Natural killer cell (primary cell): ENCODE data around the gene CCDC13. TPM values are rescaled to one million over a fixed set of nuclear protein-coding genes. Genes with fewer than 3 reads are reported as not detected.

Experiments used
- ATAC-seq, 3 donors: fragments of 150-1000 bp in 2 of 3; fragments of 200-7000 bp in 1 of 3; cut with Tn5 transposase; 1 replicate in 1 of 3; 2 replicates in 2 of 3; pipeline ENCODE4 v1.10.0; 2021; ENCODE audit warnings: mild to moderate bottlenecking in 2 of 3, moderate library complexity in 2 of 3
- DNase-seq, 2 donors: peaks; one replicate each; pipeline versions ENCODE4 v3.0.0 to v3.0.0-alpha.2; 2013 to 2021; ENCODE audit warnings: mixed read lengths in 1 of 2
- H3K27ac ChIP-seq: one replicate; pipeline ENCODE4 v1.5.1; 2013; ENCODE audit warnings: mild to moderate bottlenecking, low read length
- H3K27me3 ChIP-seq: one replicate; pipeline ENCODE4 v1.6.1; 2013; ENCODE audit warnings: low read length; ENCODE audit not compliant: control insufficient read depth, insufficient read depth
- H3K36me3 ChIP-seq: one replicate; pipeline ENCODE4 v1.6.1; 2013; ENCODE audit warnings: low read length; ENCODE audit not compliant: control insufficient read depth, insufficient read depth
- H3K4me1 ChIP-seq: one replicate; pipeline ENCODE4 v1.6.1; 2013; ENCODE audit warnings: low read length; ENCODE audit not compliant: control insufficient read depth, insufficient read depth
- H3K4me3 ChIP-seq: one replicate; pipeline ENCODE4 v1.5.1; 2013; ENCODE audit warnings: low read length
- H3K9me3 ChIP-seq: one replicate; pipeline ENCODE4 v1.6.1; 2013; ENCODE audit warnings: low read length; ENCODE audit not compliant: control insufficient read depth, insufficient read depth
- H3K27ac Mint-ChIP-seq, 2 donors: one replicate each; pipeline ENCODE4 v1.8.0; 2022; ENCODE audit warnings: mild to moderate bottlenecking in 2 of 2, mixed read lengths in 2 of 2, moderate library complexity in 1 of 2
- H3K27me3 Mint-ChIP-seq, 2 donors: one replicate each; pipeline ENCODE4 v1.8.0; 2022; ENCODE audit warnings: low read depth in 2 of 2, mixed read lengths in 2 of 2
- H3K36me3 Mint-ChIP-seq: one replicate; pipeline ENCODE4 v1.8.0; 2022; ENCODE audit warnings: mixed read lengths
- H3K4me1 Mint-ChIP-seq, 2 donors: one replicate each; pipeline ENCODE4 v1.8.0; 2022; ENCODE audit warnings: mixed read lengths in 2 of 2
- H3K4me3 Mint-ChIP-seq: one replicate; pipeline ENCODE4 v1.8.0; 2022; ENCODE audit warnings: mild to moderate bottlenecking, moderate library complexity, mixed read lengths
- H3K9me3 Mint-ChIP-seq, 2 donors: one replicate each; pipeline ENCODE4 v1.8.0; 2022; ENCODE audit warnings: mixed read lengths in 2 of 2
- CTCF ChIP-seq: fragments of 200-600 bp; IDR thresholded peaks from one replicate; pipeline ENCODE4 v1.8.0; 2022; ENCODE audit warnings: antibody characterized with exemption
- WGBS: methylation state at CpG from one replicate; pipeline ENCODE4 v1.1.7; 2013; ENCODE audit warnings: missing lambda C conversion rate; ENCODE audit not compliant: insufficient coverage; 5-methylcytosine and 5-hydroxymethylcytosine counted together
- intact Hi-C: fragments of 100-400 bp; cut with micrococcal nuclease; formaldehyde crosslinking; loops from one replicate; pipeline ENCODE4 v1.14.2; 2022
- total RNA-seq, 4 donors: library from RNA; stranded (reverse); fragments of 120-200 nt in 1 of 4; gene quantifications; one replicate each; pipeline versions ENCODE4 v1.2.3 to v1.2.4, GENCODE V29; 2013 to 2022

The CCDC13 gene
- under 1 TPM; 0.35 to 0.88 (median 0.47) TPM for total RNA-seq
- total RNA-seq (2013): 2.2 TPM

DNA sequence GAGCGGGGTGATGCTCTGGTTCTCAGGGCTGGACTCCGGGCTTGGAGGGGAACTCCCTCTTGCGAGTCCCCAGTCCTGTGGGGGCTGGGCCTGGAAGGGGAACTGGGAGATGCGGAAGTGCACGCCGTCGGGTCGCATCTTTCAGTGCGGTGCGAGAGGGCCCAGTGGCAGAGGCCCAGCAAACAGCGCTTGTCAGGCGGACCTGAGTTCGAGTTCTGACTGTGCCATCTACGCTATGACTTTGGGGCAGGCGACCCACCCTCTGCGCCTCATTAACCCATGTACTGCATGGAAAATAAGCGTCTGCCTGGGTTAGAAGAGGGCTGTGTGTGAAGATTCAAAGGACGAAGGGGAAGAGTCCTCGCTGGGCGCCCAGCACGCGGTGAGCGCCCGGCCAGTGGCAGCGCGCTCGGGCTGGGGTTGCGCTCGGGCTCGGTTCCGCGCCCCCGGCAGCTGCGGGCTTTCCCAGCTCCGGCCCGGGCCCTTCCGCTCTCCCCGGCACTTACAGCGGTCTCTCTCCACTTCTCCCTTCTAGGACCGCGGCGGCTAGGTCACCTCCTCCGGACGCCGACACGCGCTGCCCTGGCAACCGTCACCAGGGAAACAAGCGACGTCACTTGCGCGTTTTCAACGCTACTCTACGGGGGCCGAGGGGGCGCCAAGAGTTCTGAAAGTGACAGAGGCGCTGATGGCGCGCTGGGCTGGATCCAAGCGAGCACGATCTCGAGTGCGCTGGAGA, at the start of gene CCDC13:
Gene CCDC13, minus strand, starts transcription at position 584 of the 739 bp plus-strand sequence. CDS start 14,908 bp downstream, outside the sequence.
- H3K4me3 ChIP-seq: peak within 1 kb of the TSS; percentile 44
- H3K4me3 Mint-ChIP-seq: peak within 1 kb of the TSS; percentile 95
- 1% methylated on average over 63 of the region's 63 CpGs for WGBS
- peaks cover 7% of the 10 kb centered on the region for H3K4me1 ChIP-seq
- no peaks in the 10 kb centered on the region for H3K27me3 ChIP-seq
- H3K27ac ChIP-seq: peak within 1 kb of the TSS; percentile 54
- no peaks in the 10 kb centered on the region for H3K9me3 ChIP-seq
- TF ChIP-seq CTCF: no peak
- no peaks in the 10 kb centered on the region for H3K9me3 Mint-ChIP-seq
- no peaks in the 10 kb centered on the region for H3K27me3 Mint-ChIP-seq
- peak within 1 kb of the TSS; percentile 90 to 92 for H3K27ac Mint-ChIP-seq
- H3K36me3 ChIP-seq: no peaks in the 10 kb centered on the region
- ATAC-seq (peak; percentile 85 to 95 (median 92)), DNase-seq (peak; percentile 88 to 90)
- H3K4me1 Mint-ChIP-seq: peaks cover 10 to 11% of the 10 kb centered on the region in 2 donors
- intact Hi-C loops: no loop called here
- no peaks in the 10 kb centered on the region for H3K36me3 Mint-ChIP-seq

- Mint-ChIP-seq H3K9me3 (no peaks in the 10 kb centered on the region), H3K4me1 (no peaks in the 10 kb centered on the region), H3K4me3 (no peak overlapping the region), H3K27me3 (peaks cover 16 to 18% of the 10 kb centered on the region in 2 donors), H3K27ac (no peak overlapping the region), H3K36me3 (no peaks in the 10 kb centered on the region)
- Histone ChIP-seq H3K27me3 (no peaks in the 10 kb centered on the region), H3K4me1 (no peaks in the 10 kb centered on the region), H3K4me3 (no peak overlapping the region), H3K27ac (no peak overlapping the region), H3K36me3 (no peaks in the 10 kb centered on the region), H3K9me3 (no peaks in the 10 kb centered on the region)
- intact Hi-C loops: no loop called here
- no peak for TF ChIP-seq CTCF
- no peak for ATAC-seq
- 97% methylated on average over 3 of the region's 3 CpGs for WGBS
- no peak for DNase-seq
Measured at GRCh38 chr3:42822828-42823227, 49.8 kb upstream of the CCDC13 start.

DNA sequence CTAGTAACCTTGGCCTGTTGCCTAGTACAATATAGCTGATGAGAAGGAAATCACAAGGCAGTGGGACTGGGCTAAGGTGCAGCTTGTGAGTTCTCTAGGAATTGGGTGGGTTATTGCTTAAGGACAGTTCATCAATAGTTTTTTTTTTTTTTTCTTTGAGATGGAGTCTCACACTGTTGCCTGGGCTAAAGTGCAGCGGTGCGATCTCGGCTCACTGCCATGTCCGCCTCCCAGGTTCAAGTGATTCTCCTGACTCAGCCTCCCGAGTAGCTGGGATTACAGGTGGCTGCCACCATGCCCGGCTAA, 47.6 kb upstream of the CCDC13 start:
- H3K4me3 ChIP-seq: no peak overlapping the region
- no peaks in the 10 kb centered on the region for H3K36me3 ChIP-seq
- Mint-ChIP-seq H3K36me3 (no peaks in the 10 kb centered on the region), H3K9me3 (no peaks in the 10 kb centered on the region), H3K4me3 (no peak overlapping the region), H3K27me3 (peaks cover 0 to 13% of the 10 kb centered on the region in 2 donors), H3K27ac (no peak overlapping the region), H3K4me1 (no peaks in the 10 kb centered on the region)
- 90% methylated on average over 6 of the region's 6 CpGs for WGBS
- H3K9me3 ChIP-seq: no peaks in the 10 kb centered on the region
- TF ChIP-seq CTCF: no peak
- intact Hi-C loops: no loop called here
- H3K4me1 ChIP-seq: no peaks in the 10 kb centered on the region
- ATAC-seq (no peak), DNase-seq (no peak)
- H3K27me3 ChIP-seq: no peaks in the 10 kb centered on the region
- H3K27ac ChIP-seq: no peak overlapping the region
